Gastrocnemius medialis (tissue), 4 donors: ENCODE measurements around the gene TAF11. TPM values are rescaled to one million over a fixed set of nuclear protein-coding genes. Genes with fewer than 3 reads are reported as not detected.
"Not testable (repeated sequence)": the region's sequence is repeated elsewhere in the genome, so short reads cannot be mapped to it uniquely, and the experiment has no call there.

ENCODE experiments used
- ATAC-seq, 2 donors: fragments of 150-250 bp; one replicate each; pipeline ENCODE4 v1.9.1; 2016
- DNase-seq, 2 donors: peaks; one replicate each; pipeline ENCODE4 v3.0.0-alpha.2; 2019
- H3K27ac ChIP-seq, 4 donors: fragments of 200-600 bp; sonication (generic); 1 replicate in 1 of 4; 2 replicates in 3 of 4; pipeline ENCODE4 v1.5.1; 2016 to 2018; ENCODE audit warnings: mild to moderate bottlenecking in 2 of 4, moderate library complexity in 1 of 4
- H3K27me3 ChIP-seq, 3 donors: fragments of 200-600 bp; sonication (generic) in 2 of 3; 1 replicate in 1 of 3; 2 replicates in 2 of 3; pipeline versions ENCODE4 v1.5.1 to v1.6.0; 2016 to 2019; ENCODE audit warnings: mild to moderate bottlenecking in 1 of 3, moderate library complexity in 1 of 3
- H3K36me3 ChIP-seq, 2 donors: fragments of 200-600 bp; sonication (generic) in 1 of 2; one replicate each; pipeline ENCODE4 v1.5.1; 2017 to 2018
- H3K4me1 ChIP-seq, 2 donors: fragments of 200-600 bp; sonication (generic) in 1 of 2; one replicate each; pipeline ENCODE4 v1.5.1; 2016 to 2017; ENCODE audit warnings: mild to moderate bottlenecking in 2 of 2
- H3K4me3 ChIP-seq, 4 donors: fragments of 200-600 bp; sonication (generic) in 3 of 4; 1 replicate in 1 of 4; 2 replicates in 3 of 4; pipeline ENCODE4 v1.5.1; 2016 to 2019; ENCODE audit warnings: mild to moderate bottlenecking in 2 of 4
- H3K9me3 ChIP-seq, 3 donors: fragments of 200-600 bp; sonication (generic) in 2 of 3; 1 replicate in 1 of 3; 2 replicates in 2 of 3; pipeline ENCODE4 v1.5.1; 2016 to 2019
- CTCF ChIP-seq, 5 experiments: fragments of 450-650 bp in 3 of 5; fragments of 200-600 bp in 2 of 5; sonication (generic) in 2 of 5; IDR thresholded peaks in 4 of 5; conservative IDR thresholded peaks in 1 of 5; 1 replicate in 4 of 5; 2 replicates in 1 of 5; pipeline ENCODE4 v1.5.1; 2016 to 2019; ENCODE audit warnings: antibody characterized with exemption in 5 of 5, mild to moderate bottlenecking in 3 of 5, moderate library complexity in 3 of 5
- POLR2A ChIP-seq, 2 donors: fragments of 450-650 bp; IDR thresholded peaks; one replicate each; pipeline ENCODE4 v1.6.1; 2017; ENCODE audit warnings: antibody characterized with exemption in 2 of 2, mild to moderate bottlenecking in 2 of 2, moderate library complexity in 2 of 2
- in situ Hi-C, 4 donors: fragments of 200-750 bp; cut with MboI; loops; one replicate each; pipeline versions ENCODE4 v1.15.0 to v1.8.0; 2017; ENCODE audit warnings: low sequenced_read_pairs in 4 of 4
- intact Hi-C: fragments of 100-400 bp; cut with DNase I; formaldehyde crosslinking; loops from one replicate; pipeline ENCODE4 v1.15.1; 2023; ENCODE audit warnings: low total_unique reads
- total RNA-seq, 4 donors: library from RNA; depleted of rRNA; stranded (reverse); fragments of >200 nt; gene quantifications; one replicate each; pipeline versions ENCODE4 v1.1.0 to v1.2.3, GENCODE V29; 2016

The TAF11 gene, protein sequence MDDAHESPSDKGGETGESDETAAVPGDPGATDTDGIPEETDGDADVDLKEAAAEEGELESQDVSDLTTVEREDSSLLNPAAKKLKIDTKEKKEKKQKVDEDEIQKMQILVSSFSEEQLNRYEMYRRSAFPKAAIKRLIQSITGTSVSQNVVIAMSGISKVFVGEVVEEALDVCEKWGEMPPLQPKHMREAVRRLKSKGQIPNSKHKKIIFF
- total RNA-seq = 10 to 100 TPM; 23.2 to 32.6 (median 24.0) TPM

GRCh38 chr6:34887753-34888513 lies at the start of gene TAF11:
TAF11 (minus strand) TSS chr6:34888042; CDS start chr6:34887957, 85 bp downstream.
- peak; percentile 70 to 79 for TF ChIP-seq POLR2A (IDR thresholded peaks at IDR 0.05)
- peak in 1 of 5 experiments; percentile 18 for TF ChIP-seq CTCF (IDR thresholded peaks at IDR 0.05 in 4 of 5, conservative IDR thresholded peaks at IDR 0.05 in 1 of 5)
- Histone ChIP-seq H3K4me3 (peak within 1 kb of the TSS; percentile 90 to 96 (median 94)), H3K9me3 (no peaks in the 10 kb centered on the region), H3K27ac (peak within 1 kb of the TSS; percentile 82 to 89 (median 88)), H3K4me1 (peaks cover 20 to 23% of the 10 kb centered on the region in 2 donors), H3K36me3 (no peaks in the 10 kb centered on the region), H3K27me3 (no peaks in the 10 kb centered on the region)
- ATAC-seq (peak; percentile 93 to 94), DNase-seq (peak; percentile 90 to 93)
- intact Hi-C loops (loop anchor here (1.0 to 5.0 kb wide), 5 partner anchors 21 to 361 kb away; partner anchors contain the start of genes BLTP3A, ILRUN and SNRPC), in situ Hi-C loops (loop anchor here in 2 of 4 donors (5.0 to 10.0 kb wide), 2 partner anchors 96 to 133 kb away; partner anchors contain the start of genes BLTP3A (in 1 of the 2) and SNRPC (in 1 of the 2))

GRCh38 chr6:34934516-34934915 lies 46.7 kb upstream of the TAF11 start:
- Histone ChIP-seq H3K9me3 (no peaks in the 10 kb centered on the region), H3K36me3 (no peaks in the 10 kb centered on the region), H3K27me3 (no peaks in the 10 kb centered on the region), H3K4me1 (peaks cover 25 to 29% of the 10 kb centered on the region in 2 donors), H3K27ac (peak overlapping the region in 2 of 4 donors; percentile 1 to 24), H3K4me3 (no peak overlapping the region)
- intact Hi-C loops = no loop called here
- TF ChIP-seq CTCF (IDR thresholded peaks at IDR 0.05 in 4 of 5, conservative IDR thresholded peaks at IDR 0.05 in 1 of 5) (no peak), POLR2A (IDR thresholded peaks at IDR 0.05) (no peak)
- ATAC-seq (peak in 1 of 2 donors; percentile 62), DNase-seq (peak; percentile 19 to 56)
- in situ Hi-C loops = no loop called here

DNA sequence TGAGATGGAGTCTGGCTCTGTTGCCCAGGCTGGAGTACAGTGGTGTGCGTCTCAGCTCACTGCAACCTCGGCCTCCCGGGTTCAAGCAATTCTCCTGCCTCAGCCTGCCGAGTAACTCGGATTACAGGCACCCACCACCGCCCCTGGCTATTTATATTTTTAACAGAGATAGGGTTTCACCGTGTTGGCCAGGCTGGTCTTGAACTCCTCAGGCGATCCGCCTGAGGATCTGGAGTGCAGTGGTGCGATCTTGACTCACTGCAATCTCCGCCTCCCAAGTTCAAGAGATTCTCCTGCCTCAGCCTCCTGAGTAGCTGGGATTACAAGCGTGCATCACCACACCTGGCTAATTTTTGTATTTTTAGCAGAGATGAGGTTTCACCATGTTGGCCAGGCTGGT lies 44.4 kb upstream of the TAF11 start:
- H3K27me3 ChIP-seq, ATAC-seq, H3K36me3 ChIP-seq, H3K27ac ChIP-seq, in situ Hi-C loops, intact Hi-C loops, DNase-seq, H3K9me3 ChIP-seq, H3K4me3 ChIP-seq: not testable (repeated sequence)
- H3K4me1 ChIP-seq = peaks cover 26% of the 10 kb centered on the region in 2 donors

DNA sequence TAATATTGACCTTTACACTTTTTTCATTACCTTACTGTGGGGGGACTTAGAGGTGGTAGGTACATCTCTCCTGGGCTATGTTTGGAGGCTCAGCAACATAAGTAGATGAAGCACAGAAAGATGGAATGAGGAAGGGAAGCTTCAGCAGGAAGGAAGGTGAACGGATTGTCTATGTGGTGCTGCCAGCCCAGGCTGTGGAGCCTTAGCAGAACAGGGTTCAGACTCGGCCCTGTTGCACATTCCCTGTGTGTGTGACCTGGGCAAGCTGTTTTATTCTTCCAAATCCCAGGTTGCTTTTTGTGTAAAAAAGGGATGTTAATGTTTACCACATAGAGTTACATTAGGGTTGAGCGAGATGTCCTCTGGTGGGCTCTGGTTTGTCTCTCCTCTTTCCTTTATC lies 42.4 kb upstream of the TAF11 start:
- peaks cover 22 to 23% of the 10 kb centered on the region in 2 donors for H3K4me1 ChIP-seq
- DNase-seq = no peak
- H3K4me3 ChIP-seq = no peak overlapping the region
- H3K27me3 ChIP-seq = no peaks in the 10 kb centered on the region
- intact Hi-C loops (no loop called here), in situ Hi-C loops (no loop called here)
- H3K27ac ChIP-seq = no peak overlapping the region
- ATAC-seq = no peak
- H3K9me3 ChIP-seq = no peaks in the 10 kb centered on the region
- no peaks in the 10 kb centered on the region for H3K36me3 ChIP-seq
- TF ChIP-seq CTCF (IDR thresholded peaks at IDR 0.05 in 4 of 5, conservative IDR thresholded peaks at IDR 0.05 in 1 of 5) = no peak
- TF ChIP-seq POLR2A (IDR thresholded peaks at IDR 0.05) = no peak
